GM12872 (cell line): ENCODE data around the gene TGFB2.

Source experiments
- CTCF ChIP-seq: IDR thresholded peaks from 3 replicates; pipeline ENCODE4 v1.5.1; 2011; ENCODE audit warnings: low read depth, mild to moderate bottlenecking, low read length, moderate library complexity; ENCODE audit not compliant: insufficient read depth

Gene TGFB2

GRCh38 chr1:218317061-218317460, 28.1 kb upstream of the TGFB2 start:
- TF ChIP-seq CTCF: no peak

- TF ChIP-seq CTCF: no peak
These were observed 22.4 kb upstream of the TGFB2 start for GRCh38 chr1:218322762-218323161.

- TF ChIP-seq CTCF: no peak
These were observed 21.4 kb upstream of the TGFB2 start for GRCh38 chr1:218323568-218324225.

- TF ChIP-seq CTCF: no peak
These were observed 20.9 kb upstream of the TGFB2 start for GRCh38 chr1:218324226-218324580.

GRCh38 chr1:218328769-218329168, 16.4 kb upstream of the TGFB2 start:
- TF ChIP-seq CTCF: no peak

- peak; percentile 42; the same call in 2 of the 3 replicates for TF ChIP-seq CTCF
These were observed 15.0 kb upstream of the TGFB2 start for GRCh38 chr1:218330043-218330623.

- TF ChIP-seq CTCF: no peak
These were observed 12.7 kb upstream of the TGFB2 start for GRCh38 chr1:218332416-218332815.

- no peak for TF ChIP-seq CTCF
These were observed 8.8 kb upstream of the TGFB2 start for GRCh38 chr1:218336328-218336727.
